Measurements from ENCODE around the gene CA4. TPM values are rescaled to one million over a fixed set of nuclear protein-coding genes. Genes with fewer than 3 reads are reported as not detected.
"Not testable (repeated sequence)": the region's sequence is repeated elsewhere in the genome, so short reads cannot be mapped to it uniquely, and the experiment has no call there.

Gene CA4
- total RNA-seq, 1 donor from 2014 or later, result not detected

DNA sequence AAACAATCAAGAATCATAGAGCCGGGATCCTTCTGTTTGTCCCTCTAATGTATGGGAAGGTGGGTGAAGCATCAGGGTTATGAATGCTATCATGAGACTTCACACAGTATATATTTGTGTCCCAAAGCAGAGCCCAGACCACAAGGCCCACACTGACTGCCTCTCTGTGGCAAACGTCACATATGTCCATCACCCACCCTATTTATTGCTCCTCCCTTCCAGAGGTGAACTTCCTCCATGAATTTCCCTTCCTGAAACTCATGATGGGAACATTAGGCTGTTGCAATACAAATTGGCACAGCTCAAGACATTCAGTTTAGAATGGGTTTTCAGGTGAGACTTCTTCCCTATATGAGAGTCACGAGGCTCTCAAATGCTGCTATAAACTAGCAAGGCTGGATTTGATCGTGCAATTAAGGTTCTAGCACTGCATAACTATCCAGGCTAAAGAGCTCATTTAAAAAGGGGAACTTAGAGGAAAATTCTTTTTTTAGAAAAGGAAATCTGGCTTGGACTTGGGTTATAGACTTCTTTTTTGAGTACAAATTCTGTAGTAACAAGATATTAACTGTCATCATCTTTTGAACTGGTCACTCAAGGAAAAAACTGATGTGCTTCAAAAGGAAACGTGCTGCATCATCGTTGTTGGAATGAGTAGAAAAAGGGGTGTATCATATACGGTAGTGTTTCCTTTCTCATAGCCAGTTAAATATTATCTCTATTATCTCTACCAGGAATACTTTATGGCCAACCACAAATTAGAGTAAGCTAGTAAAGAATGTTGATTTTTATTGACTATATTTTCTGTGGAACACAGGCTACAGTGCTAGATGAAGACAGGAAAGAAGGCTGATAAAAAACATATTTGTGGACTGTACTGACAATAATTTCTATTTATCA lies 37.3 kb downstream of the CA4 start:
- H3K27me3 ChIP-seq (ENCODE audit: control insufficient read depth, insufficient read depth, low read length); DNase-seq (ENCODE audit: low read depth): not testable (repeated sequence)

DNA sequence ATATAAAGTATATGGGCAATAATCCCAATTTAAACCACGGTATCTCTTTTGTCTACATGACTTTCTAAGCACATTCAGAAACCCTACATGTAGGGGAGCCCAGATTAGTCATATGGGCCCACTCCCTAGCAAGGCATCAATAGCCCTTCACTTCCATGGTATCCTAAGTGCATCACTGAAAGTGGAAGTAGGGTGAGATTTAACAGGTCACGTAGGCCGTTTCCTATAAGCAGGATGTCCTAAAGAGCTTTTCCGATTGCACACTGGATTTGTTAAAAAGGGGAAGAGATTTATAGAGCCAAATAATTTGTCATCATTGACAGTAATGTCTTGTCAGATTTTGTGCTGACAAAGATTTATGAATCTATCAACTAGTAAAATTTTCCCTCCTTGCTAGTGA lies 39.0 kb downstream of the CA4 start:
- TF ChIP-seq, protein P1, sequence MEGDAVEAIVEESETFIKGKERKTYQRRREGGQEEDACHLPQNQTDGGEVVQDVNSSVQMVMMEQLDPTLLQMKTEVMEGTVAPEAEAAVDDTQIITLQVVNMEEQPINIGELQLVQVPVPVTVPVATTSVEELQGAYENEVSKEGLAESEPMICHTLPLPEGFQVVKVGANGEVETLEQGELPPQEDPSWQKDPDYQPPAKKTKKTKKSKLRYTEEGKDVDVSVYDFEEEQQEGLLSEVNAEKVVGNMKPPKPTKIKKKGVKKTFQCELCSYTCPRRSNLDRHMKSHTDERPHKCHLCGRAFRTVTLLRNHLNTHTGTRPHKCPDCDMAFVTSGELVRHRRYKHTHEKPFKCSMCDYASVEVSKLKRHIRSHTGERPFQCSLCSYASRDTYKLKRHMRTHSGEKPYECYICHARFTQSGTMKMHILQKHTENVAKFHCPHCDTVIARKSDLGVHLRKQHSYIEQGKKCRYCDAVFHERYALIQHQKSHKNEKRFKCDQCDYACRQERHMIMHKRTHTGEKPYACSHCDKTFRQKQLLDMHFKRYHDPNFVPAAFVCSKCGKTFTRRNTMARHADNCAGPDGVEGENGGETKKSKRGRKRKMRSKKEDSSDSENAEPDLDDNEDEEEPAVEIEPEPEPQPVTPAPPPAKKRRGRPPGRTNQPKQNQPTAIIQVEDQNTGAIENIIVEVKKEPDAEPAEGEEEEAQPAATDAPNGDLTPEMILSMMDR (IDR thresholded peaks at IDR 0.05; ENCODE audit: insufficient read depth, low read length, poor library complexity, severe bottlenecking), result no peak
- no peak overlapping the region for H3K4me3 ChIP-seq (ENCODE audit: low read depth, low read length)
- DNase-seq (ENCODE audit: low read depth), result no peak
- H3K27me3 ChIP-seq (ENCODE audit: control insufficient read depth, insufficient read depth, low read length), result no peaks in the 10 kb centered on the region
- no peaks in the 10 kb centered on the region for H3K36me3 ChIP-seq (ENCODE audit: control insufficient read depth, insufficient read depth, low read length)

More for the DNA sequence above, 37.3 kb downstream of the CA4 start:
- not testable (repeated sequence) for H3K36me3 ChIP-seq (ENCODE audit: control insufficient read depth, insufficient read depth, low read length); H3K4me3 ChIP-seq (ENCODE audit: low read depth, low read length)

- not testable (repeated sequence) for H3K36me3 ChIP-seq (ENCODE audit: control insufficient read depth, insufficient read depth, low read length); H3K27me3 ChIP-seq (ENCODE audit: control insufficient read depth, insufficient read depth, low read length); H3K4me3 ChIP-seq (ENCODE audit: low read depth, low read length); DNase-seq (ENCODE audit: low read depth)
Observed at GRCh38 chr17:60190032-60190431, 40.3 kb downstream of the CA4 start.

DNA sequence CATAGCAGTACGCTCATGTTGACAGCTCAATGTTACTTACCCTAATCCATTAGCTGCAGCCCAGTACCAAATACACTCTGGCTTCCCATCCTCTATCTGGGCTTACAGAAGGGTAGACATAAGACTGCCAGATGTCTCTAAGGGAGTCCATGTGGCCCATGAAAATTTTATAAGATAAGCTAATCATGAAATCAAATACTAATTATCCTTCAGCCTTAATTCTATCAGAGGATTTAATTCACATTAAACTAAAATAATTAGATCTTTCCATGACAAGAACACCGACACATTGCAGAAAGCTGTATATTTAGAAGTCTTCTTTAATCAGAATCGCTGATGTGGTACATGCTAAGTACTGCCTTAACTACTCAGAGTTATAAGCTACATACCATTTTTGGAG lies 43.3 kb downstream of the CA4 start:
- not testable (repeated sequence) for H3K4me3 ChIP-seq (ENCODE audit: low read depth, low read length); DNase-seq (ENCODE audit: low read depth); H3K27me3 ChIP-seq (ENCODE audit: control insufficient read depth, insufficient read depth, low read length); H3K36me3 ChIP-seq (ENCODE audit: control insufficient read depth, insufficient read depth, low read length)

GRCh38 chr17:60193482-60193881 lies 43.7 kb downstream of the CA4 start:
- Histone ChIP-seq H3K36me3 (ENCODE audit: control insufficient read depth, insufficient read depth, low read length) (no peaks in the 10 kb centered on the region), H3K4me3 (ENCODE audit: low read depth, low read length) (no peak overlapping the region), H3K27me3 (ENCODE audit: control insufficient read depth, insufficient read depth, low read length) (no peaks in the 10 kb centered on the region)
- TF ChIP-seq, protein P1 (IDR thresholded peaks at IDR 0.05; ENCODE audit: insufficient read depth, low read length, poor library complexity, severe bottlenecking), result no peak
- no peak for DNase-seq (ENCODE audit: low read depth)

DNA sequence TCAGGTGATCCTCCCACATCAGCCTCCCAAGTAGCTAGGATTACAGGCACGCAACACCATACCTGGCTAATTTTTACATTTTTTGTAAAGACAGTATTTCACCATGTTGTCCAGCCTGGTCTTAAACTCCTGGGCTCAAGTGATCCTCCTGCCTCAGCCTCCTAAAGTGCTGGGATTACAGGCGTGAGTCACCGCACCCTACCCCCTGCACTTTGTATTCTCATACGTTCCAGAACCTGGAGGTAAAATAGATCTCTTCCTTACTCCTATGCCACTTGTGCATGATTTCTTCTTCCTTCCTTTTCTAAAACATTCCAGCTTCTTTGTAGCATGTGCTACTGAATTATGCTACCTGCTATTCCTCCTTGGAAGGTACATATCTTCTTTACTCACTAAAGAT lies 44.4 kb downstream of the CA4 start:
- not testable (repeated sequence) for H3K27me3 ChIP-seq (ENCODE audit: control insufficient read depth, insufficient read depth, low read length)

DNA sequence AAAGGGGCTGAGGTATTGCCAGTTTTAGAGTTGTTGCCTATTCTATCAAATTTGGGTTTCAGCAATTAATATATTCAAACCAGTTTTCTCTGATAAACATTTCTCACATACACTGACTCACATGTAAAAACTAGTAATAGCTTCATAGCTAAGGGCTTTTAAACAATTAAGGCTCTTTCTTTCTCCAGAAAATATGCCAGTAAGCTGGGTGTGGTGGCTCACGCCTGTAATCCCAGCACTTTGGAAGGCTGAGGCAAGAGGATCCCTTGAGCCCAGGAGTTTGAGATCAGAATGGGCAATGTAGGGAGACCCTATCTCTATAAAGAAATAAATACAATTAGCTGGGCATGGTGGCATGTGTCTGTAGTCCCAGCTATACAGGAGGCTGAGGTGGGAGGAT lies 48.9 kb downstream of the CA4 start:
- not testable (repeated sequence) for DNase-seq (ENCODE audit: low read depth); H3K4me3 ChIP-seq (ENCODE audit: low read depth, low read length); H3K36me3 ChIP-seq (ENCODE audit: control insufficient read depth, insufficient read depth, low read length); H3K27me3 ChIP-seq (ENCODE audit: control insufficient read depth, insufficient read depth, low read length)

More for the DNA sequence above, 44.4 kb downstream of the CA4 start:
- H3K36me3 ChIP-seq (ENCODE audit: control insufficient read depth, insufficient read depth, low read length); DNase-seq (ENCODE audit: low read depth); H3K4me3 ChIP-seq (ENCODE audit: low read depth, low read length): not testable (repeated sequence)

GRCh38 chr17:60205782-60206181 lies 56.0 kb downstream of the CA4 start:
- not testable (repeated sequence) for DNase-seq (ENCODE audit: low read depth); H3K36me3 ChIP-seq (ENCODE audit: control insufficient read depth, insufficient read depth, low read length)

GRCh38 chr17:60208302-60208701 lies 58.5 kb downstream of the CA4 start:
- DNase-seq (ENCODE audit: low read depth); H3K4me3 ChIP-seq (ENCODE audit: low read depth, low read length); H3K36me3 ChIP-seq (ENCODE audit: control insufficient read depth, insufficient read depth, low read length); H3K27me3 ChIP-seq (ENCODE audit: control insufficient read depth, insufficient read depth, low read length): not testable (repeated sequence)

More at GRCh38 chr17:60205782-60206181, 56.0 kb downstream of the CA4 start:
- not testable (repeated sequence) for H3K4me3 ChIP-seq (ENCODE audit: low read depth, low read length); H3K27me3 ChIP-seq (ENCODE audit: control insufficient read depth, insufficient read depth, low read length)

Other genes starting within 250 kb of the CA4 start
- gene RNFT1, start 185.2 kb upstream of the CA4 start, total RNA-seq, result 9.9 and 10.3 TPM in 2 replicates
- 24.9 and 33.8 TPM in 2 replicates for gene HEATR6, start 71.1 kb upstream of the CA4 start, total RNA-seq
- 31.4 and 37.2 TPM in 2 replicates for gene USP32, start 242.2 kb downstream of the CA4 start, total RNA-seq

All from kidney epithelial cell (primary cell).